Tibial nerve (tissue), 3 donors: ENCODE measurements around the gene GMDS.

Source experiments
- CTCF ChIP-seq, 5 experiments: fragments of 200-600 bp in 3 of 5; fragments of 450-650 bp in 2 of 5; sonication (generic) in 3 of 5; IDR thresholded peaks; one replicate each; pipeline ENCODE4 v1.5.1; 2016 to 2019; ENCODE audit warnings: antibody characterized with exemption in 5 of 5, mild to moderate bottlenecking in 3 of 5, moderate library complexity in 2 of 5
- POLR2A ChIP-seq, 2 donors: fragments of 450-650 bp; IDR thresholded peaks; one replicate each; pipeline ENCODE4 v1.6.1; 2017; ENCODE audit warnings: antibody characterized with exemption in 2 of 2, mild to moderate bottlenecking in 2 of 2, moderate library complexity in 2 of 2

GRCh38 chr6:1812487-1812886 is 432.9 kb downstream of the GMDS start:
- TF ChIP-seq POLR2A (IDR thresholded peaks at IDR 0.05) (no peak), CTCF (IDR thresholded peaks at IDR 0.05) (no peak)
